B cell (primary cell): Measurements from ENCODE around the gene TAS2R50.
"Not testable (repeated sequence)": the region's sequence is repeated elsewhere in the genome, so short reads cannot be mapped to it uniquely, and the experiment has no call there.

Experiments used
- CTCF ChIP-seq: fragments of 200-600 bp; IDR thresholded peaks from one replicate; pipeline ENCODE4 v1.8.0; 2022; ENCODE audit warnings: antibody characterized with exemption, mild to moderate bottlenecking
- EZH2 ChIP-seq: IDR thresholded peaks from 2 replicates; pipeline ENCODE4 v1.6.1; 2012; ENCODE audit warnings: borderline replicate concordance, low read depth, mild to moderate bottlenecking, moderate library complexity, low read length; ENCODE audit not compliant: insufficient read depth, poor library complexity, severe bottlenecking

DNA sequence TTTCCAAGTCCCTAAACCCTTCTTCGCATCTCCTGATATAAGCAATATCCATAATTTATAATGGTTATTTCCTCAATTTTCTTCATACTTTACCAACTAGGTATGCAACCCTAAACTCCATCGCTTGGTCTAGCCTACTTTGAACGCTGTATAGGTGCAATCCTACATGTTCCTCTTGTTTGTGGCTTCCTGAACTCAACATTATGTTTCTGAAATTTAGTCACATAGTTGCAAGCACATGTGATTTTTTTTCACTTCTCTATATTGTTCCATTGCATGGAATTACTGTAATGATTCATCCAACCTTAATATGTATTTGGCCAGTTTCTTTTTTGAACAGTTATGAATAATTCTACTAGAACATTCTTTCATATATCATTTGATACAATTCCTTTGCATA, 47.2 kb upstream of the TAS2R50 start:
- TF ChIP-seq EZH2, CTCF: not testable (repeated sequence)
